H9 (cell line): ENCODE measurements around the gene CCDC85A. TPM values are rescaled to one million over a fixed set of nuclear protein-coding genes. Genes with fewer than 3 reads are reported as not detected.

Experiments used
- DNase-seq: peaks from one replicate; pipeline ENCODE4 v3.0.0-alpha.2; 2017
- H2AFZ ChIP-seq: one replicate; pipeline ENCODE4 v1.6.1; 2013; ENCODE audit warnings: mild to moderate bottlenecking, low read length, control low read depth, moderate library complexity
- H2AK5ac ChIP-seq: 2 replicates; pipeline ENCODE4 v1.6.1; 2013; ENCODE audit warnings: low read length, control low read depth, mixed read lengths; ENCODE audit not compliant: insufficient read length
- H2BK120ac ChIP-seq: one replicate; pipeline ENCODE4 v1.6.1; 2013; ENCODE audit warnings: low read depth, mild to moderate bottlenecking, low read length, control low read depth, inconsistent platforms; ENCODE audit not compliant: poor library complexity, severe bottlenecking
- H2BK12ac ChIP-seq: 2 replicates; pipeline ENCODE4 v1.6.1; 2013; ENCODE audit warnings: low read length, control low read depth, mixed read lengths, low read depth; ENCODE audit not compliant: insufficient read length
- H2BK15ac ChIP-seq: 2 replicates; pipeline ENCODE4 v1.6.1; 2013; ENCODE audit warnings: low read depth, low read length, control low read depth
- H2BK20ac ChIP-seq: one replicate; pipeline ENCODE4 v1.6.1; 2013; ENCODE audit warnings: low read depth, mild to moderate bottlenecking, low read length, control low read depth, inconsistent platforms; ENCODE audit not compliant: poor library complexity, severe bottlenecking
- H2BK5ac ChIP-seq: 2 replicates; pipeline ENCODE4 v1.6.1; 2013; ENCODE audit warnings: low read length, control low read depth, mixed read lengths; ENCODE audit not compliant: insufficient read length
- H3K14ac ChIP-seq: 2 replicates; pipeline ENCODE4 v1.6.1; 2013; ENCODE audit warnings: low read length, control low read depth; ENCODE audit not compliant: insufficient read depth
- H3K18ac ChIP-seq: 2 replicates; pipeline ENCODE4 v1.6.1; 2013; ENCODE audit warnings: low read depth, mild to moderate bottlenecking, mixed read lengths, low read length, control low read depth; ENCODE audit not compliant: insufficient read length
- H3K23ac ChIP-seq: 2 replicates; pipeline ENCODE4 v1.6.1; 2013; ENCODE audit warnings: low read length, control low read depth, mixed read lengths, low read depth; ENCODE audit not compliant: insufficient read length
- H3K23me2 ChIP-seq: 2 replicates; pipeline ENCODE4 v1.6.1; 2013; ENCODE audit warnings: low read depth, mild to moderate bottlenecking, mixed read lengths, low read length, control low read depth; ENCODE audit not compliant: insufficient read length, poor library complexity, severe bottlenecking
- H3K27ac ChIP-seq: 2 replicates; pipeline ENCODE4 v1.5.1; 2013; ENCODE audit warnings: low read length, control low read depth, mixed read lengths, low read depth; ENCODE audit not compliant: insufficient read length
- H3K27me3 ChIP-seq: 2 replicates; pipeline ENCODE4 v1.6.1; 2013; ENCODE audit warnings: low read length, control low read depth, inconsistent platforms; ENCODE audit not compliant: insufficient read depth
- H3K4ac ChIP-seq: 2 replicates; pipeline ENCODE4 v1.6.1; 2013; ENCODE audit warnings: low read depth, mild to moderate bottlenecking, control low read depth, inconsistent platforms, low read length, moderate library complexity
- H3K4me1 ChIP-seq: 2 replicates; pipeline ENCODE4 v1.6.1; 2013; ENCODE audit warnings: low read length, control low read depth, inconsistent platforms; ENCODE audit not compliant: insufficient read depth
- H3K4me2 ChIP-seq: 2 replicates; pipeline ENCODE4 v1.6.1; 2013; ENCODE audit warnings: low read length, control low read depth, mixed read lengths; ENCODE audit not compliant: insufficient read length, insufficient read depth
- H3K56ac ChIP-seq: 2 replicates; pipeline ENCODE4 v1.6.1; 2013; ENCODE audit warnings: low read depth, mild to moderate bottlenecking, mixed read lengths, low read length, control low read depth; ENCODE audit not compliant: insufficient read length
- H3K79me1 ChIP-seq: 2 replicates; pipeline ENCODE4 v1.6.1; 2013; ENCODE audit warnings: low read depth, mild to moderate bottlenecking, moderate library complexity, low read length, control low read depth, inconsistent platforms; ENCODE audit not compliant: insufficient read depth, poor library complexity, severe bottlenecking
- H3K79me2 ChIP-seq: 2 replicates; pipeline ENCODE4 v1.6.1; 2013; ENCODE audit warnings: low read length, control low read depth, inconsistent platforms; ENCODE audit not compliant: insufficient read depth
- H3K9ac ChIP-seq: 2 replicates; pipeline ENCODE4 v1.6.1; 2013; ENCODE audit warnings: low read length, control low read depth, mixed read lengths; ENCODE audit not compliant: insufficient read length; ENCODE audit errors: extremely low read depth
- H3K9me3 ChIP-seq: one replicate; pipeline ENCODE4 v1.6.1; 2013; ENCODE audit warnings: low read depth, low read length, inconsistent platforms; ENCODE audit not compliant: control insufficient read depth
- H3T11ph ChIP-seq: one replicate; pipeline ENCODE4 v1.6.1; 2013; ENCODE audit warnings: mild to moderate bottlenecking, low read length, control low read depth, inconsistent platforms
- H4K20me1 ChIP-seq: one replicate; pipeline ENCODE4 v1.6.1; 2013; ENCODE audit not compliant: control insufficient read depth, insufficient read length, insufficient read depth
- H4K5ac ChIP-seq: 2 replicates; pipeline ENCODE4 v1.6.1; 2013; ENCODE audit warnings: low read depth, mild to moderate bottlenecking, mixed read lengths, low read length, control low read depth; ENCODE audit not compliant: insufficient read length
- H4K8ac ChIP-seq: replicated peaks from 2 replicates; pipeline ENCODE4 v1.6.1; 2013; ENCODE audit warnings: low read length, control low read depth, mixed read lengths, low read depth; ENCODE audit not compliant: insufficient read length
- H4K91ac ChIP-seq: 2 replicates; pipeline ENCODE4 v1.6.1; 2013; ENCODE audit warnings: low read depth, mild to moderate bottlenecking, moderate library complexity, mixed read lengths, low read length, control low read depth; ENCODE audit not compliant: insufficient read length
- H3K27ac Mint-ChIP-seq, 3 experiments: 2 replicates in 2 of 3; 3 replicates in 1 of 3; pipeline ENCODE4 v1.8.0; 2020 to 2021; ENCODE audit warnings: mixed read lengths in 3 of 3, mild to moderate bottlenecking in 1 of 3, moderate library complexity in 1 of 3
- H3K27me3 Mint-ChIP-seq: 2 replicates; pipeline ENCODE4 v1.8.0; 2021; ENCODE audit warnings: low read depth, mild to moderate bottlenecking, moderate library complexity, mixed read lengths
- H3K36me3 Mint-ChIP-seq, 3 experiments: 2 replicates in 2 of 3; 3 replicates in 1 of 3; pipeline ENCODE4 v1.8.0; 2020 to 2021; ENCODE audit warnings: low read depth in 3 of 3, mixed read lengths in 3 of 3; ENCODE audit not compliant: insufficient read depth in 1 of 3
- H3K4me1 Mint-ChIP-seq, 2 experiments: 2 replicates each; pipeline ENCODE4 v1.8.0; 2020; ENCODE audit warnings: mixed read lengths in 2 of 2
- H3K4me3 Mint-ChIP-seq, 2 experiments: 2 replicates in 1 of 2; 3 replicates in 1 of 2; pipeline ENCODE4 v1.8.0; 2020 to 2021; ENCODE audit warnings: mild to moderate bottlenecking in 2 of 2, mixed read lengths in 2 of 2, moderate library complexity in 1 of 2
- H3K9me3 Mint-ChIP-seq, 2 experiments: 2 replicates in 1 of 2; 3 replicates in 1 of 2; pipeline ENCODE4 v1.8.0; 2020; ENCODE audit warnings: mild to moderate bottlenecking in 2 of 2, mixed read lengths in 2 of 2, moderate library complexity in 1 of 2
- CTCF ChIP-seq: fragments of 200-600 bp; sonication (generic); conservative IDR thresholded peaks from 3 replicates; pipeline ENCODE4 v1.8.0; 2021; ENCODE audit warnings: antibody characterized with exemption, mild to moderate bottlenecking
- WGBS: extraction: QIAGEN DNeasy Blood & Tissue Kit; methylation state at CpG from one replicate; pipeline ENCODE4 v1.1.7; 2013; ENCODE audit warnings: missing lambda C conversion rate, low lambda C conversion rate, mixed read lengths; ENCODE audit not compliant: insufficient read length; ENCODE audit errors: extremely low coverage; 5-methylcytosine and 5-hydroxymethylcytosine counted together
- total RNA-seq: library from RNA; stranded (reverse); gene quantifications from 2 replicates; pipeline ENCODE4 v1.2.1, GENCODE V29; 2021

Gene CCDC85A
- total RNA-seq, 1 experiment from 2014 or later = 0.17 TPM

GRCh38 chr2:56292951-56293350 lies 109.2 kb downstream of the CCDC85A start:
- H2AK5ac ChIP-seq = no peak overlapping the region
- H3K4me3 Mint-ChIP-seq = no peak overlapping the region
- no CpG with 5 or more reads among the region's 2 CpGs for WGBS

More at GRCh38 chr2:56292951-56293350, 109.2 kb downstream of the CCDC85A start:
- H2BK20ac ChIP-seq = no peak overlapping the region
- H3T11ph ChIP-seq = no peak overlapping the region
- no peak overlapping the region for H3K56ac ChIP-seq
- no peak overlapping the region for H2BK12ac ChIP-seq
- H4K20me1 ChIP-seq = no peaks in the 10 kb centered on the region
- H2AFZ ChIP-seq = no peak overlapping the region
- no peak overlapping the region for H2BK120ac ChIP-seq
- Mint-ChIP-seq H3K36me3 (no peaks in the 10 kb centered on the region), H3K4me1 (peaks cover 8 to 15% of the 10 kb centered on the region in 2 experiments), H3K9me3 (no peaks in the 10 kb centered on the region), H3K27me3 (no peaks in the 10 kb centered on the region), H3K27ac (no peak overlapping the region)
- no peaks in the 10 kb centered on the region for H3K79me2 ChIP-seq
- no peak overlapping the region for H2BK15ac ChIP-seq
- H3K79me1 ChIP-seq = no peaks in the 10 kb centered on the region
- H3K4me2 ChIP-seq = no peak overlapping the region
- H3K4ac ChIP-seq = no peak overlapping the region
- no peak for DNase-seq
- no peak overlapping the region for H4K91ac ChIP-seq
- TF ChIP-seq CTCF = no peak
- no peak overlapping the region for H4K5ac ChIP-seq
- no peak overlapping the region for H4K8ac ChIP-seq
- H3K4me1 ChIP-seq = no peaks in the 10 kb centered on the region
- no peak overlapping the region for H3K27ac ChIP-seq
- H3K9me3 ChIP-seq = no peaks in the 10 kb centered on the region
- H3K27me3 ChIP-seq = no peaks in the 10 kb centered on the region
- no peak overlapping the region for H3K18ac ChIP-seq
- H3K9ac ChIP-seq = no peak overlapping the region
- H2BK5ac ChIP-seq = no peak overlapping the region
- H3K14ac ChIP-seq = no peak overlapping the region
- H3K23me2 ChIP-seq = no peaks in the 10 kb centered on the region
- no peak overlapping the region for H3K23ac ChIP-seq
